Liver (tissue), 9 donors: ENCODE data around the gene NUCKS1. TPM values are rescaled to one million over a fixed set of nuclear protein-coding genes. Genes with fewer than 3 reads are reported as not detected.
A peak's percentile ranks its signal among the peaks of the same experiment; 100 is the strongest.

Experiments
- DNase-seq: peaks from one replicate; pipeline ENCODE4 v3.0.0-alpha.2; 2017; ENCODE audit warnings: low spot score
- H3K27ac ChIP-seq, 2 donors: one replicate each; pipeline ENCODE4 v1.7.0; 2013; ENCODE audit warnings: inconsistent platforms in 2 of 2, low read length in 2 of 2, control low read depth in 1 of 2, low read depth in 1 of 2, mild to moderate bottlenecking in 1 of 2
- H3K27me3 ChIP-seq, 4 donors: one replicate each; pipeline versions ENCODE4 v1.6.1 to v1.7.0; 2013; ENCODE audit warnings: low read length in 3 of 4, inconsistent platforms in 1 of 4, mild to moderate bottlenecking in 1 of 4, moderate library complexity in 1 of 4; ENCODE audit not compliant: control insufficient read depth in 4 of 4, insufficient read depth in 4 of 4
- H3K36me3 ChIP-seq, 4 donors: one replicate each; pipeline versions ENCODE4 v1.6.1 to v1.7.0; 2013; ENCODE audit warnings: low read length in 3 of 4, mild to moderate bottlenecking in 3 of 4, low read depth in 1 of 4, moderate library complexity in 1 of 4; ENCODE audit not compliant: control insufficient read depth in 4 of 4, insufficient read depth in 3 of 4
- H3K4me1 ChIP-seq, 4 donors: one replicate each; pipeline versions ENCODE4 v1.6.1 to v1.7.0; 2013; ENCODE audit warnings: low read length in 3 of 4, mild to moderate bottlenecking in 3 of 4, moderate library complexity in 1 of 4; ENCODE audit not compliant: control insufficient read depth in 4 of 4, insufficient read depth in 4 of 4
- H3K4me3 ChIP-seq, 3 donors: one replicate each; pipeline versions ENCODE4 v1.6.1 to v1.7.0; 2013; ENCODE audit warnings: low read length in 3 of 3, control low read depth in 1 of 3, low read depth in 1 of 3, mild to moderate bottlenecking in 1 of 3
- H3K9ac ChIP-seq, 2 donors: one replicate each; pipeline ENCODE4 v1.7.0; 2013; ENCODE audit warnings: low read length in 2 of 2, mild to moderate bottlenecking in 2 of 2, moderate library complexity in 2 of 2, control low read depth in 1 of 2, low read depth in 1 of 2
- H3K9me3 ChIP-seq, 4 donors: one replicate each; pipeline versions ENCODE4 v1.6.1 to v1.7.0; 2013; ENCODE audit warnings: low read length in 3 of 4; ENCODE audit not compliant: control insufficient read depth in 4 of 4
- EGR1 ChIP-seq, 2 donors: IDR thresholded peaks; 2 replicates each; pipeline ENCODE4 v1.6.1; 2016 to 2018; ENCODE audit warnings: antibody characterized with exemption in 2 of 2, low read depth in 2 of 2
- FOXA1 ChIP-seq: IDR thresholded peaks from 2 replicates; pipeline ENCODE4 v1.6.1; 2016; ENCODE audit warnings: antibody characterized with exemption
- FOXA2 ChIP-seq: IDR thresholded peaks from 2 replicates; pipeline ENCODE4 v1.6.1; 2016; ENCODE audit warnings: antibody characterized with exemption
- GABPA ChIP-seq, 2 donors: IDR thresholded peaks in 1 of 2; conservative IDR thresholded peaks in 1 of 2; 2 replicates each; pipeline ENCODE4 v1.6.1; 2016; ENCODE audit warnings: antibody characterized with exemption in 2 of 2, mild to moderate bottlenecking in 1 of 2, moderate library complexity in 1 of 2
- HNF4A ChIP-seq, 2 donors: conservative IDR thresholded peaks; 2 replicates each; pipeline ENCODE4 v1.6.1; 2016; ENCODE audit warnings: antibody characterized with exemption in 2 of 2, mild to moderate bottlenecking in 2 of 2
- HNF4G ChIP-seq: IDR thresholded peaks from 2 replicates; pipeline ENCODE4 v1.6.1; 2016; ENCODE audit warnings: antibody characterized with exemption
- NR2F2 ChIP-seq: IDR thresholded peaks from 2 replicates; pipeline ENCODE4 v1.6.1; 2016; ENCODE audit warnings: antibody characterized with exemption
- RAD21 ChIP-seq, 2 donors: IDR thresholded peaks; 2 replicates each; pipeline ENCODE4 v1.6.1; 2016; ENCODE audit warnings: antibody characterized with exemption in 2 of 2, mild to moderate bottlenecking in 2 of 2
- RXRA ChIP-seq, 2 donors: IDR thresholded peaks; 2 replicates each; pipeline ENCODE4 v1.6.1; 2017 to 2018; ENCODE audit warnings: antibody characterized with exemption in 2 of 2, mild to moderate bottlenecking in 1 of 2
- SP1 ChIP-seq: IDR thresholded peaks from 2 replicates; pipeline ENCODE4 v1.6.1; 2018; ENCODE audit warnings: antibody characterized with exemption, mild to moderate bottlenecking
- TAF1 ChIP-seq: conservative IDR thresholded peaks from 2 replicates; pipeline ENCODE4 v1.6.1; 2016; ENCODE audit warnings: antibody characterized with exemption, mild to moderate bottlenecking
- YY1 ChIP-seq: IDR thresholded peaks from 2 replicates; pipeline ENCODE4 v1.6.1; 2016; ENCODE audit warnings: antibody characterized with exemption, mild to moderate bottlenecking
- WGBS: extraction: QIAGEN DNeasy Blood & Tissue Kit; methylation state at CpG from one replicate; pipeline ENCODE4 v1.1.7; 2013; 5-methylcytosine and 5-hydroxymethylcytosine counted together
- polyA plus RNA-seq, 2 donors: library from polyadenylated mRNA; stranded (reverse) in 1 of 2; unstranded in 1 of 2; fragments of 200-250 nt in 1 of 2; fragments of >200 nt in 1 of 2; fragmentation: Nextera tagmentation in 1 of 2; extraction: Ambion mirVana in 1 of 2; gene quantifications; one replicate each; pipeline versions ENCODE4 v1.2.1 to v1.2.3, GENCODE V29; 2013 to 2015
- total RNA-seq, 2 donors: library from RNA; depleted of rRNA; stranded (reverse); fragments of >200 nt; gene quantifications; one replicate each; pipeline ENCODE4 v1.2.3, GENCODE V29; 2014
- TF ChIP-seq, protein P1 (sequence below): fragments of 150-350 bp; IDR thresholded peaks from 2 replicates; pipeline ENCODE4 v1.5.1; 2017; ENCODE audit warnings: improper control_type of control experiment, low read depth, low read length; ENCODE audit not compliant: missing input control
- TF ChIP-seq, protein P2 (sequence below): IDR thresholded peaks from 2 replicates; pipeline ENCODE4 v1.6.1; 2016; ENCODE audit warnings: antibody characterized with exemption, mild to moderate bottlenecking
- TF ChIP-seq, protein P3 (sequence below): IDR thresholded peaks from 2 replicates; pipeline ENCODE4 v1.6.1; 2016; ENCODE audit warnings: antibody characterized with exemption
- TF ChIP-seq, protein P4 (sequence below): IDR thresholded peaks from 2 replicates; pipeline ENCODE4 v1.6.1; 2016; ENCODE audit warnings: antibody characterized with exemption
- TF ChIP-seq, protein P5 (sequence below): IDR thresholded peaks from 2 replicates; pipeline ENCODE4 v1.6.1; 2016; ENCODE audit warnings: antibody characterized with exemption
- donor health status: healthy.
- donor health status: healthy.
- donor health status: healthy.
- donor health status: healthy.
- donor health status: healthy.

NUCKS1 gene
- total and polyA plus RNA-seq, 4 donors, result 27.0 to 86.1 (median 42.6) TPM

DNA sequence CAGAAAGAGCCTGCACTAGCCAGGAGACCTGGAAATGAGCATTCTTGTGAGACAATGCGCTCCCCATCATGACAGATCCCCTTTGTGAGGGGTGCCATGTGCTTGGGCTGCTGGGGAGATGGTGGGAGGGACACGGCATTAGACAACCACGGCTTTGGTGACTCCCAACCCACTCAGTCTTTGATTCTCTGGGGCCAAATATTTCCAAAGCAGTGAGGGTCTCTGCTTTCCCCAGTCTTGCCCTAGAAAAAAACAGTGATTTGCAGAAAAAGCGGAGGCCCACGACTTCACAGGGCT lies 79.9 kb downstream of the NUCKS1 start:
- no peaks in the 10 kb centered on the region for H3K36me3 ChIP-seq
- peaks cover 48 to 91% (median 77%) of the 10 kb centered on the region in 4 donors for H3K4me1 ChIP-seq
- H3K27ac ChIP-seq, result peak overlapping the region; percentile 84
- no peak for DNase-seq
- no peaks in the 10 kb centered on the region for H3K9me3 ChIP-seq
- H3K4me3 ChIP-seq, result peak overlapping the region; percentile 13 to 51 (median 22)
- TF ChIP-seq SP1, result no peak
- TF ChIP-seq FOXA1, result no peak
- no peak for TF ChIP-seq RXRA (IDR thresholded peaks at IDR 0.05)
- TF ChIP-seq, protein P1, sequence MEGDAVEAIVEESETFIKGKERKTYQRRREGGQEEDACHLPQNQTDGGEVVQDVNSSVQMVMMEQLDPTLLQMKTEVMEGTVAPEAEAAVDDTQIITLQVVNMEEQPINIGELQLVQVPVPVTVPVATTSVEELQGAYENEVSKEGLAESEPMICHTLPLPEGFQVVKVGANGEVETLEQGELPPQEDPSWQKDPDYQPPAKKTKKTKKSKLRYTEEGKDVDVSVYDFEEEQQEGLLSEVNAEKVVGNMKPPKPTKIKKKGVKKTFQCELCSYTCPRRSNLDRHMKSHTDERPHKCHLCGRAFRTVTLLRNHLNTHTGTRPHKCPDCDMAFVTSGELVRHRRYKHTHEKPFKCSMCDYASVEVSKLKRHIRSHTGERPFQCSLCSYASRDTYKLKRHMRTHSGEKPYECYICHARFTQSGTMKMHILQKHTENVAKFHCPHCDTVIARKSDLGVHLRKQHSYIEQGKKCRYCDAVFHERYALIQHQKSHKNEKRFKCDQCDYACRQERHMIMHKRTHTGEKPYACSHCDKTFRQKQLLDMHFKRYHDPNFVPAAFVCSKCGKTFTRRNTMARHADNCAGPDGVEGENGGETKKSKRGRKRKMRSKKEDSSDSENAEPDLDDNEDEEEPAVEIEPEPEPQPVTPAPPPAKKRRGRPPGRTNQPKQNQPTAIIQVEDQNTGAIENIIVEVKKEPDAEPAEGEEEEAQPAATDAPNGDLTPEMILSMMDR, result no peak
- no peak for TF ChIP-seq TAF1
- TF ChIP-seq EGR1 (IDR thresholded peaks at IDR 0.05; ENCODE audit: low read depth in 2 of 2), result no peak
- H3K27me3 ChIP-seq, result no peaks in the 10 kb centered on the region
- WGBS, result 58% methylated on average over 5 of the region's 5 CpGs
- H3K9ac ChIP-seq, result peak overlapping the region; percentile 15 to 75

DNA sequence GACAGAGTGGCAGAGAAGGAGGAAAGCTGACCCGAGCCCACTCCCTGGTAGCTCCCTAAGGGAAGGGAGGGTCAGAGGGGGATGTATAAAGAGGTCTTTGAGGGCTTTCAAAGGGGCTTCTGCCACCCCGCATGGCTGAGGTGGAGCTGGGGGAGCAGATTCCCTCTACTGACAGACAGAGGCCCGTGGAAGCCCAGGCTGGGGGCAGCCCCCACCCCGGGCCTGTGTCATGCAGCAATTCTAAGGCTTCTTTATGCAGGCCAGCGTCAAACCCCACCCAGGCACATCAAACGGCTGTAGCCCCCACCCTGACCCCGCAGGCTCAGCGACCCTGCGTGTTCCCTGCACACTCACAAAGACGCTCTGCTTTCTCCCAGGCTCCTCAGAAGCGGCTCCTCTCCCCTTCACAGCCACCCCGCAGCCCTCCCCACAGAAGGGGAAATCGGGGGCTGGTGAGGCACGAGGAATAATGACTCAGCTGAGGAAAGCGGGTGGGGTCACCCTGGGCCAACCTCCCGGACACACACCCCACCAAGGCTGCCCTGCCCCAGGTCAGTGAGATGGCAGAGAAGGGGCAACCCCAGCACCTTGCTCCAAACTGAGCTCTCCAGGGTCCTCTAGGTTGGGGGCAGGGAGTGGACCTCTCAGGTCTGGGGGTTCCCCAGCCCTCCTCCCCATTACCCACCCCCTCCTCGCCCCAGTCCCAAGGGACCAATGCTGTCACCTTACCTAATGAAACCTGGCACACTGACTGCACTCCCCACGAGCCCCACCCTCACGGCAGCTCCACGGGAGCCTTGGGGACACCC lies 80.4 kb downstream of the NUCKS1 start:
- H3K4me3 ChIP-seq, result peak overlapping the region in 2 of 3 donors; percentile 22 to 49
- peak overlapping the region; percentile 84 for H3K27ac ChIP-seq
- 44% methylated on average over 20 of the region's 20 CpGs for WGBS
- DNase-seq, result no peak
- TF ChIP-seq GABPA (IDR thresholded peaks at IDR 0.05 in 1 of 2, conservative IDR thresholded peaks at IDR 0.05 in 1 of 2), result no peak
- peak overlapping the region in 1 of 2 donors; percentile 75 for H3K9ac ChIP-seq
- H3K36me3 ChIP-seq, result no peaks in the 10 kb centered on the region
- H3K27me3 ChIP-seq, result no peaks in the 10 kb centered on the region
- no peaks in the 10 kb centered on the region for H3K9me3 ChIP-seq
- peaks cover 50 to 91% (median 77%) of the 10 kb centered on the region in 4 donors for H3K4me1 ChIP-seq

DNA sequence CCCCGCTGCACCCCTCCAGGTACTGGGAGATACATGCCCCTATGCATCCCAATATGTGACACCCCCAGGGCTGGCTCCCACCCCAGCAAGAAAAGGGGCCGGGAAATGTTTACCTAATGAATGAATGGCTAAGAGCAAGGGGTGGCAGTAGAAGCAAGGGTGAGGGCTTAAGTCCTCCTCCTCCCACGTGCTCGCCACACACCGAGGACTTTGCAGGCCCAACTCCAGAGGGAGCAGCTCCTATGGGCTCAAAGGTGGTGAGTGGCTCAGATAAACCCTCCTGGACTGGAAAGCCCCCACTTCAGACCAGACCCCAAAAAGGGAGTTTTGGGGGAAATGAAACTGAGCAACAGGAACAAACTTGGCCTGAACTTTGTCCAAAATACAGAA lies 81.0 kb downstream of the NUCKS1 start:
- peak overlapping the region in 1 of 2 donors; percentile 20 for H3K9ac ChIP-seq
- H3K36me3 ChIP-seq, result no peaks in the 10 kb centered on the region
- H3K4me3 ChIP-seq, result no peak overlapping the region
- H3K4me1 ChIP-seq, result peaks cover 49 to 94% (median 79%) of the 10 kb centered on the region in 4 donors
- H3K27me3 ChIP-seq, result no peaks in the 10 kb centered on the region
- 31% methylated on average over 5 of the region's 5 CpGs for WGBS
- no peak for DNase-seq
- H3K27ac ChIP-seq, result peak overlapping the region; percentile 84
- H3K9me3 ChIP-seq, result no peaks in the 10 kb centered on the region
- TF ChIP-seq GABPA (IDR thresholded peaks at IDR 0.05 in 1 of 2, conservative IDR thresholded peaks at IDR 0.05 in 1 of 2) (no peak), RAD21 (IDR thresholded peaks at IDR 0.05) (peak; percentile 17 to 44), HNF4G (no peak), RXRA (IDR thresholded peaks at IDR 0.05) (no peak), SP1 (peak; percentile 1), FOXA2 (no peak), HNF4A (conservative IDR thresholded peaks at IDR 0.05) (peak in 1 of 2 donors; percentile 31), EGR1 (IDR thresholded peaks at IDR 0.05; ENCODE audit: low read depth in 2 of 2) (no peak), NR2F2 (no peak), YY1 (no peak)
- TF ChIP-seq, protein P2, sequence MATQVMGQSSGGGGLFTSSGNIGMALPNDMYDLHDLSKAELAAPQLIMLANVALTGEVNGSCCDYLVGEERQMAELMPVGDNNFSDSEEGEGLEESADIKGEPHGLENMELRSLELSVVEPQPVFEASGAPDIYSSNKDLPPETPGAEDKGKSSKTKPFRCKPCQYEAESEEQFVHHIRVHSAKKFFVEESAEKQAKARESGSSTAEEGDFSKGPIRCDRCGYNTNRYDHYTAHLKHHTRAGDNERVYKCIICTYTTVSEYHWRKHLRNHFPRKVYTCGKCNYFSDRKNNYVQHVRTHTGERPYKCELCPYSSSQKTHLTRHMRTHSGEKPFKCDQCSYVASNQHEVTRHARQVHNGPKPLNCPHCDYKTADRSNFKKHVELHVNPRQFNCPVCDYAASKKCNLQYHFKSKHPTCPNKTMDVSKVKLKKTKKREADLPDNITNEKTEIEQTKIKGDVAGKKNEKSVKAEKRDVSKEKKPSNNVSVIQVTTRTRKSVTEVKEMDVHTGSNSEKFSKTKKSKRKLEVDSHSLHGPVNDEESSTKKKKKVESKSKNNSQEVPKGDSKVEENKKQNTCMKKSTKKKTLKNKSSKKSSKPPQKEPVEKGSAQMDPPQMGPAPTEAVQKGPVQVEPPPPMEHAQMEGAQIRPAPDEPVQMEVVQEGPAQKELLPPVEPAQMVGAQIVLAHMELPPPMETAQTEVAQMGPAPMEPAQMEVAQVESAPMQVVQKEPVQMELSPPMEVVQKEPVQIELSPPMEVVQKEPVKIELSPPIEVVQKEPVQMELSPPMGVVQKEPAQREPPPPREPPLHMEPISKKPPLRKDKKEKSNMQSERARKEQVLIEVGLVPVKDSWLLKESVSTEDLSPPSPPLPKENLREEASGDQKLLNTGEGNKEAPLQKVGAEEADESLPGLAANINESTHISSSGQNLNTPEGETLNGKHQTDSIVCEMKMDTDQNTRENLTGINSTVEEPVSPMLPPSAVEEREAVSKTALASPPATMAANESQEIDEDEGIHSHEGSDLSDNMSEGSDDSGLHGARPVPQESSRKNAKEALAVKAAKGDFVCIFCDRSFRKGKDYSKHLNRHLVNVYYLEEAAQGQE, result no peak
- TF ChIP-seq, protein P3, sequence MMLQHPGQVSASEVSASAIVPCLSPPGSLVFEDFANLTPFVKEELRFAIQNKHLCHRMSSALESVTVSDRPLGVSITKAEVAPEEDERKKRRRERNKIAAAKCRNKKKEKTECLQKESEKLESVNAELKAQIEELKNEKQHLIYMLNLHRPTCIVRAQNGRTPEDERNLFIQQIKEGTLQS, result no peak
- TF ChIP-seq, protein P4, sequence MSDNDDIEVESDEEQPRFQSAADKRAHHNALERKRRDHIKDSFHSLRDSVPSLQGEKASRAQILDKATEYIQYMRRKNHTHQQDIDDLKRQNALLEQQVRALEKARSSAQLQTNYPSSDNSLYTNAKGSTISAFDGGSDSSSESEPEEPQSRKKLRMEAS, result peak; percentile 32
- TF ChIP-seq, protein P5, sequence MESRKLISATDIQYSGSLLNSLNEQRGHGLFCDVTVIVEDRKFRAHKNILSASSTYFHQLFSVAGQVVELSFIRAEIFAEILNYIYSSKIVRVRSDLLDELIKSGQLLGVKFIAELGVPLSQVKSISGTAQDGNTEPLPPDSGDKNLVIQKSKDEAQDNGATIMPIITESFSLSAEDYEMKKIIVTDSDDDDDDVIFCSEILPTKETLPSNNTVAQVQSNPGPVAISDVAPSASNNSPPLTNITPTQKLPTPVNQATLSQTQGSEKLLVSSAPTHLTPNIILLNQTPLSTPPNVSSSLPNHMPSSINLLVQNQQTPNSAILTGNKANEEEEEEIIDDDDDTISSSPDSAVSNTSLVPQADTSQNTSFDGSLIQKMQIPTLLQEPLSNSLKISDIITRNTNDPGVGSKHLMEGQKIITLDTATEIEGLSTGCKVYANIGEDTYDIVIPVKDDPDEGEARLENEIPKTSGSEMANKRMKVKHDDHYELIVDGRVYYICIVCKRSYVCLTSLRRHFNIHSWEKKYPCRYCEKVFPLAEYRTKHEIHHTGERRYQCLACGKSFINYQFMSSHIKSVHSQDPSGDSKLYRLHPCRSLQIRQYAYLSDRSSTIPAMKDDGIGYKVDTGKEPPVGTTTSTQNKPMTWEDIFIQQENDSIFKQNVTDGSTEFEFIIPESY, result no peak
- TF ChIP-seq, protein P1, result no peak
